ENCODE data around the gene NOTCH4. TPM values are rescaled to one million over a fixed set of nuclear protein-coding genes. Genes with fewer than 3 reads are reported as not detected.
A peak's percentile ranks its signal among the peaks of the same experiment; 100 is the strongest.

NOTCH4 gene
- polyA plus RNA-seq, 4 donors = 1.1 to 15.2 (median 4.6) TPM

- Histone ChIP-seq H3K9me3 (ENCODE audit: control insufficient read depth in 2 of 2, insufficient read depth in 1 of 2, low read depth in 1 of 2, low read length in 1 of 2) (no peaks in the 10 kb centered on the region), H3K27me3 (ENCODE audit: control insufficient read depth in 3 of 3, insufficient read depth in 3 of 3, low read length in 3 of 3) (no peaks in the 10 kb centered on the region), H3K27ac (ENCODE audit: low read depth in 1 of 3, low read length in 2 of 3) (no peak overlapping the region), H3K4me3 (ENCODE audit: low read depth in 1 of 3, low read length in 3 of 3) (no peak overlapping the region), H3K4me1 (ENCODE audit: control insufficient read depth in 3 of 3, insufficient read depth in 2 of 3, low read depth in 1 of 3, low read length in 2 of 3) (peaks cover 0 to 46% (median 7%) of the 10 kb centered on the region in 3 donors), H3K36me3 (ENCODE audit: control insufficient read depth in 3 of 3, insufficient read depth in 2 of 3, low read depth in 1 of 3, low read length in 3 of 3) (peaks cover 0 to 36% (median 4%) of the 10 kb centered on the region in 3 donors)
- DNase-seq (no peak), FAIRE-seq (no peak)
- WGBS, 3 donors = 78 to 89% (median 81%) methylated on average over 4 of the region's 4 CpGs
These were observed 50.7 kb downstream of the NOTCH4 start for GRCh38 chr6:32173051-32173727.

- FAIRE-seq = no peak
- Histone ChIP-seq H3K36me3 (ENCODE audit: control insufficient read depth in 3 of 3, insufficient read depth in 2 of 3, low read depth in 1 of 3, low read length in 3 of 3) (peaks cover 2 to 55% (median 4%) of the 10 kb centered on the region in 3 donors), H3K9me3 (ENCODE audit: control insufficient read depth in 2 of 2, insufficient read depth in 1 of 2, low read depth in 1 of 2, low read length in 1 of 2) (no peaks in the 10 kb centered on the region), H3K27me3 (ENCODE audit: control insufficient read depth in 3 of 3, insufficient read depth in 3 of 3, low read length in 3 of 3) (no peaks in the 10 kb centered on the region), H3K27ac (ENCODE audit: low read depth in 1 of 3, low read length in 2 of 3) (no peak overlapping the region), H3K4me3 (ENCODE audit: low read depth in 1 of 3, low read length in 3 of 3) (no peak overlapping the region), H3K4me1 (ENCODE audit: control insufficient read depth in 3 of 3, insufficient read depth in 2 of 3, low read depth in 1 of 3, low read length in 2 of 3) (peaks cover 0 to 53% (median 2%) of the 10 kb centered on the region in 3 donors)
- 96 to 98% (median 96%) methylated on average over 6 of the region's 6 CpGs for WGBS, 3 donors
- DNase-seq = no peak
These were observed 52.6 kb downstream of the NOTCH4 start for GRCh38 chr6:32171234-32171633.

GRCh38 chr6:32170294-32170693, 53.6 kb downstream of the NOTCH4 start:
- FAIRE-seq (no peak), DNase-seq (no peak)
- Histone ChIP-seq H3K27ac (ENCODE audit: low read depth in 1 of 3, low read length in 2 of 3) (no peak overlapping the region), H3K4me3 (ENCODE audit: low read depth in 1 of 3, low read length in 3 of 3) (no peak overlapping the region), H3K9me3 (ENCODE audit: control insufficient read depth in 2 of 2, insufficient read depth in 1 of 2, low read depth in 1 of 2, low read length in 1 of 2) (no peaks in the 10 kb centered on the region), H3K36me3 (ENCODE audit: control insufficient read depth in 3 of 3, insufficient read depth in 2 of 3, low read depth in 1 of 3, low read length in 3 of 3) (peaks cover 2 to 63% (median 4%) of the 10 kb centered on the region in 3 donors), H3K27me3 (ENCODE audit: control insufficient read depth in 3 of 3, insufficient read depth in 3 of 3, low read length in 3 of 3) (no peaks in the 10 kb centered on the region), H3K4me1 (ENCODE audit: control insufficient read depth in 3 of 3, insufficient read depth in 2 of 3, low read depth in 1 of 3, low read length in 2 of 3) (peaks cover 0 to 50% (median 0%) of the 10 kb centered on the region in 3 donors)
- 91 to 98% (median 96%) methylated on average over 11 of the region's 11 CpGs for WGBS, 3 donors

GRCh38 chr6:32168807-32169591, 54.9 kb downstream of the NOTCH4 start:
- peaks cover 0 to 44% (median 0%) of the 10 kb centered on the region in 3 donors for H3K4me1 ChIP-seq (ENCODE audit: control insufficient read depth in 3 of 3, insufficient read depth in 2 of 3, low read depth in 1 of 3, low read length in 2 of 3)
- no peaks in the 10 kb centered on the region for H3K9me3 ChIP-seq (ENCODE audit: control insufficient read depth in 2 of 2, insufficient read depth in 1 of 2, low read depth in 1 of 2, low read length in 1 of 2)
- FAIRE-seq = no peak
- no peak overlapping the region for H3K4me3 ChIP-seq (ENCODE audit: low read depth in 1 of 3, low read length in 3 of 3)
- H3K27ac ChIP-seq (ENCODE audit: low read depth in 1 of 3, low read length in 2 of 3) = peak overlapping the region in 1 of 3 donors; percentile 74
- DNase-seq = no peak
- 83 to 87% (median 87%) methylated on average over 11 of the region's 11 CpGs for WGBS, 3 donors
- no peaks in the 10 kb centered on the region for H3K27me3 ChIP-seq (ENCODE audit: control insufficient read depth in 3 of 3, insufficient read depth in 3 of 3, low read length in 3 of 3)
- H3K36me3 ChIP-seq (ENCODE audit: control insufficient read depth in 3 of 3, insufficient read depth in 2 of 3, low read depth in 1 of 3, low read length in 3 of 3) = peaks cover 2 to 73% (median 4%) of the 10 kb centered on the region in 3 donors

GRCh38 chr6:32168350-32168749, 55.5 kb downstream of the NOTCH4 start:
- peak overlapping the region in 2 of 3 donors; percentile 24 to 74 for H3K27ac ChIP-seq (ENCODE audit: low read depth in 1 of 3, low read length in 2 of 3)
- DNase-seq (no peak), FAIRE-seq (no peak)
- peaks cover 0 to 44% (median 0%) of the 10 kb centered on the region in 3 donors for H3K4me1 ChIP-seq (ENCODE audit: control insufficient read depth in 3 of 3, insufficient read depth in 2 of 3, low read depth in 1 of 3, low read length in 2 of 3)
- WGBS, 3 donors = 51 to 68% (median 59%) methylated on average over 2 of the region's 2 CpGs
- H3K9me3 ChIP-seq (ENCODE audit: control insufficient read depth in 2 of 2, insufficient read depth in 1 of 2, low read depth in 1 of 2, low read length in 1 of 2) = no peaks in the 10 kb centered on the region
- H3K36me3 ChIP-seq (ENCODE audit: control insufficient read depth in 3 of 3, insufficient read depth in 2 of 3, low read depth in 1 of 3, low read length in 3 of 3) = peaks cover 2 to 77% (median 4%) of the 10 kb centered on the region in 3 donors
- no peaks in the 10 kb centered on the region for H3K27me3 ChIP-seq (ENCODE audit: control insufficient read depth in 3 of 3, insufficient read depth in 3 of 3, low read length in 3 of 3)
- H3K4me3 ChIP-seq (ENCODE audit: low read depth in 1 of 3, low read length in 3 of 3) = no peak overlapping the region

GRCh38 chr6:32167761-32168262, 56.1 kb downstream of the NOTCH4 start:
- DNase-seq (peak in 1 of 2 donors; percentile 54), FAIRE-seq (no peak)
- Histone ChIP-seq H3K4me3 (ENCODE audit: low read depth in 1 of 3, low read length in 3 of 3) (no peak overlapping the region), H3K27ac (ENCODE audit: low read depth in 1 of 3, low read length in 2 of 3) (peak overlapping the region in 2 of 3 donors; percentile 54 to 74), H3K9me3 (ENCODE audit: control insufficient read depth in 2 of 2, insufficient read depth in 1 of 2, low read depth in 1 of 2, low read length in 1 of 2) (no peaks in the 10 kb centered on the region), H3K27me3 (ENCODE audit: control insufficient read depth in 3 of 3, insufficient read depth in 3 of 3, low read length in 3 of 3) (no peaks in the 10 kb centered on the region), H3K4me1 (ENCODE audit: control insufficient read depth in 3 of 3, insufficient read depth in 2 of 3, low read depth in 1 of 3, low read length in 2 of 3) (peaks cover 0 to 39% (median 0%) of the 10 kb centered on the region in 3 donors), H3K36me3 (ENCODE audit: control insufficient read depth in 3 of 3, insufficient read depth in 2 of 3, low read depth in 1 of 3, low read length in 3 of 3) (peaks cover 2 to 83% (median 4%) of the 10 kb centered on the region in 3 donors)
- WGBS, 3 donors = 21 to 49% (median 36%) methylated on average over 6 of the region's 6 CpGs

- no peaks in the 10 kb centered on the region for H3K9me3 ChIP-seq (ENCODE audit: control insufficient read depth in 2 of 2, insufficient read depth in 1 of 2, low read depth in 1 of 2, low read length in 1 of 2)
- no peak overlapping the region for H3K4me3 ChIP-seq (ENCODE audit: low read depth in 1 of 3, low read length in 3 of 3)
- H3K36me3 ChIP-seq (ENCODE audit: control insufficient read depth in 3 of 3, insufficient read depth in 2 of 3, low read depth in 1 of 3, low read length in 3 of 3) = peaks cover 2 to 88% (median 4%) of the 10 kb centered on the region in 3 donors
- DNase-seq = no peak
- WGBS, 3 donors = 76 to 88% (median 77%) methylated on average over 29 to 32 of the region's 32 CpGs
- H3K27ac ChIP-seq (ENCODE audit: low read depth in 1 of 3, low read length in 2 of 3) = peak overlapping the region in 2 of 3 donors; percentile 0 to 74
- peaks cover 0 to 38% (median 0%) of the 10 kb centered on the region in 3 donors for H3K4me1 ChIP-seq (ENCODE audit: control insufficient read depth in 3 of 3, insufficient read depth in 2 of 3, low read depth in 1 of 3, low read length in 2 of 3)
- no peak for FAIRE-seq
- H3K27me3 ChIP-seq (ENCODE audit: control insufficient read depth in 3 of 3, insufficient read depth in 3 of 3, low read length in 3 of 3) = no peaks in the 10 kb centered on the region
These were observed 56.6 kb downstream of the NOTCH4 start for GRCh38 chr6:32167154-32167760.
